Bronchial epithelial cell (primary cell): ENCODE results near the gene ABCC3. TPM values are rescaled to one million over a fixed set of nuclear protein-coding genes. Genes with fewer than 3 reads are reported as not detected.

Experiments used
- DNase-seq: peaks from one replicate; pipeline ENCODE4 v3.0.0-alpha.2; 2010; ENCODE audit warnings: low read depth
- FAIRE-seq: peaks from 2 replicates; lab custom pipeline; 2011; peaks lifted over from hg19 to GRCh38; lab: Jason Lieb, UNC
- H3K27me3 ChIP-seq: 2 replicates; pipeline ENCODE4 v1.5.1; 2011; ENCODE audit warnings: low read length; ENCODE audit not compliant: control insufficient read depth, insufficient read depth
- H3K36me3 ChIP-seq: 2 replicates; pipeline ENCODE4 v1.5.1; 2011; ENCODE audit warnings: low read length; ENCODE audit not compliant: control insufficient read depth, insufficient read depth
- H3K4me3 ChIP-seq: 2 replicates; pipeline ENCODE4 v1.5.1; 2011; ENCODE audit warnings: mild to moderate bottlenecking, low read depth, low read length, control low read depth
- CTCF ChIP-seq: IDR thresholded peaks from 2 replicates; pipeline ENCODE4 v1.5.1; 2011; ENCODE audit warnings: mild to moderate bottlenecking, moderate library complexity, low read length, control low read depth, inconsistent platforms; ENCODE audit not compliant: insufficient read depth, severe bottlenecking
- total RNA-seq: library from RNA; depleted of rRNA; stranded (reverse); fragments of >200 nt; gene quantifications from 2 replicates; pipeline ENCODE4 v1.2.1, GENCODE V29; 2014

ABCC3 gene
- total RNA-seq, 1 donor from 2014 or later, result 33.2 TPM

GRCh38 chr17:50608700-50609379 is 25.8 kb upstream of the ABCC3 start:
- no peak overlapping the region for H3K4me3 ChIP-seq
- H3K27me3 ChIP-seq, result peaks cover 9% of the 10 kb centered on the region
- TF ChIP-seq CTCF, result no peak
- H3K36me3 ChIP-seq, result no peaks in the 10 kb centered on the region
- DNase-seq (no peak), FAIRE-seq (no peak)

GRCh38 chr17:50609380-50610074 is 25.2 kb upstream of the ABCC3 start:
- no peak for DNase-seq
- no peak for FAIRE-seq
- no peak for TF ChIP-seq CTCF
- peaks cover 5% of the 10 kb centered on the region for H3K27me3 ChIP-seq
- H3K36me3 ChIP-seq, result no peaks in the 10 kb centered on the region
- H3K4me3 ChIP-seq, result no peak overlapping the region

GRCh38 chr17:50611634-50612033 is 23.0 kb upstream of the ABCC3 start:
- no peak overlapping the region for H3K4me3 ChIP-seq
- DNase-seq (no peak), FAIRE-seq (no peak)
- no peaks in the 10 kb centered on the region for H3K36me3 ChIP-seq
- H3K27me3 ChIP-seq, result no peaks in the 10 kb centered on the region
- TF ChIP-seq CTCF, result no peak

- FAIRE-seq, result no peak
Observed at GRCh38 chr17:50612281-50612680, 22.4 kb upstream of the ABCC3 start.

More at GRCh38 chr17:50612281-50612680, 22.4 kb upstream of the ABCC3 start:
- H3K36me3 ChIP-seq, result no peaks in the 10 kb centered on the region
- H3K27me3 ChIP-seq, result no peaks in the 10 kb centered on the region
- TF ChIP-seq CTCF, result no peak
- DNase-seq, result no peak
- H3K4me3 ChIP-seq, result no peak overlapping the region
